ENCODE data around the gene CLK1.
A peak's percentile ranks its signal among the peaks of the same experiment; 100 is the strongest.

GRCh38 chr2:200810998-200811332 lies 53.5 kb downstream of the CLK1 start:
- TF ChIP-seq EZH2 (IDR thresholded peaks at IDR 0.05; ENCODE audit: borderline replicate concordance, low read depth, low read length, severe bottlenecking) (no peak), CTCF (IDR thresholded peaks at IDR 0.05; ENCODE audit: extremely low read depth in 1 of 2, insufficient read depth in 1 of 2, low read depth in 1 of 2, low read length in 2 of 2) (no peak), POLR2AphosphoS5 (IDR thresholded peaks at IDR 0.05; ENCODE audit: insufficient read depth, low read depth, low read length) (peak; percentile 23), POLR2A (IDR thresholded peaks at IDR 0.05; ENCODE audit: low read depth, low read length) (peak; percentile 78), GATA2 (IDR thresholded peaks at IDR 0.05; ENCODE audit: insufficient read depth, insufficient read length, low read depth, low read length) (no peak), MAX (IDR thresholded peaks at IDR 0.05; ENCODE audit: insufficient read depth, insufficient read length) (no peak)

Measured in endothelial cell of umbilical vein (primary cell).